GM21423 (cell line): ENCODE data around the gene SLC12A6.

Experiments
- ATAC-seq: cut with Tn5 transposase; IDR thresholded peaks from one replicate; pipeline ENCODE4 v1.9.1; 2021; ENCODE audit warnings: mild to moderate bottlenecking, moderate library complexity; ENCODE audit not compliant: unreplicated experiment

SLC12A6 gene

DNA sequence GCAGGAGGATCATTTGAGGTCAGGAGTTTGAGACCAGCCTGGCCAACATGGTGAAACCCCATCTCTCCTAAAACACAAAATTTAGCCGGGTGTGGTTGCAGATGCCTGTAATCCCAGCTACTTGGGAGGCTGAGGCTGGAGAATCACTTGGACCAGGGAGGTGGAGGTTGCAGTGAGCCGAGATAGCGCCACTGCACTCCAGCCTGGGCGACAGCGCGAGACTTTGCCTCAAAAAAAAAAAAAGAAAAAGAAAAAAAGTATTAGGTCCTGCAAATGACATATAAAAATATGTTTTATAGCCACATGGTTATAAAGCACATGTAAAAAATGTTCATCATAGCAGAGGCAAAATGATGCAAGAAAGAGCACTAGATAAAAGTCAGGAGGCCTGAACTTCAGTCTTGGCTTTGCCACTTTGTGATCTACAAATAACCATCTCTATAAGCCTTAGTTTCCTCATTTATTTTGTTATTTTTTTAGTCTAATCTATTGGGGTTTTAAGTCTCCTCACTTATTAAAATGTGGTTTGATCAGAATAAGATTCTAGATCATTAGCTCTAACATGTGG, 4.9 kb downstream of the SLC12A6 start:
- no peak for ATAC-seq

DNA sequence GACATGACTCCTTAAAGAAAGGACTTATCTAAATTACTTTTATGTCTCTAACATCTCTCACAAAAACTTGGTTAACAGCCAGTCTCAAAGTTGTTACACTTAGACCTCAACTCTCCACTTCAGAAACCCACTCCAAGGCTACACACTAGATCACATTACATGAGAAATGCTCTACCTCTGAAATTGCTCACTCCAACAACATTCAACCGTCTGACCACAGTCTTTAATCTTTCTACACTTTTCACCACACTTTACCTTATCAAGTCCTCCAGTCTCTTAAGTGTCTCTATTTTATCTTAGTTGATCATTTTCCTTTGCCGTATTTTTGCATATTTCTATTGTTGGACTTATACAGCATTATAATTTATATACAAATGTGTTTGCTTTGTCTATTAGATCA, 5.8 kb downstream of the SLC12A6 start:
- no peak for ATAC-seq

DNA sequence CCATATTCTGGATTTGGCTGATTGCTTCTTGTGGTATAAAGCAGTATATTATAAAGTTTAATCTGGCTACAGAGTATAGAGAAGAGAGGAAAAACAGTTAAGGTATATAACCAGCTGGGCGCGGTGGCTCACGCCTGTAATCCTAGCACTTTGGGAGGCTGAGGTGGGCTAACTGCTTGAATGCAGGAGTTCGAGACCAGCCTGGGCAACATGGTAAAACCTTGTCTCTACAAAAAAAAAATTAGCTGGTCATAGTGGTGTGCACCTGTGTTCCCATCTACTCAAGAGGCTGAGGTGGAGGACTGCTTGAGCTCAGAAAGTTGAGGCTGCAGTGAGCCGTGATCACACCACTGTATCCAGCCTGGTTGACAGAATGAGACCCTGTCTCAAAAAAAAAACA, 7.3 kb downstream of the SLC12A6 start:
- no peak for ATAC-seq

DNA sequence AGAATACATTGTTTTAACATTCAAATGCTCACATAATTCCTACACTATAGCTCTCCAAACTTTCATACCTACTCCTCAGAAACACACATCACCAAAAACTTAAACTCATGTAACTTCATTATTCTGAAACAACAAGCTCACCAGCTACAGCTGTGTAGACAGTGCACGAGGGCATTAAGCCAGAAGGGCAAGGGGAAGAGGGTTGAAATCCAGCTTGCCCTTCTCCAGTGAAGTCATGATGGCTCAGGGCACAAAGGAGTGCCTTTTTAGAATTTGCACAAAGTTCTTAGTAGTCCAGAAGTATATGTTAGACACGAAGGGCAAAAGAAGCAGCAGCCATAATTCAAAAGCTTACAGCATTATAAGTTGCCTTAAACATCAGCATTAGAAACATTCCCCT, 8.6 kb downstream of the SLC12A6 start:
- no peak for ATAC-seq

DNA sequence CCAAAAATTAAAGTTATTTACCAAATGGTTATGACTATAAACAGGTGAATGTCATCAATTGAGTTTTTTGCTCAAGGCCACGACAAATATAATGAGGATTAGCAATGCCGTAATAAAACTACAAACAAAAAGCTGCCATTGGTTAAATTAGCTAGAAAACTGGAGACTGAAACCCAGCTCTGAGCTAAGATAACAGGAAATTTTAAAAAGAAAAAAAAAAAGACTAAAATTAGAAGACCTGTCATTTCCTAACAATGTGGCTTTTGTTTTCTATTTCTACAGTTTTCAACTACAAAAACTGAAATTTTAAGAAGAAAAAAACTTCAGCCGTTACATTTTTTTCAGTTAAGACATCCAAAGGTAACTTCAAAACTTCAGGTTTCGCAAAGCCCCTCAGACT, 9.7 kb downstream of the SLC12A6 start:
- no peak for ATAC-seq

DNA sequence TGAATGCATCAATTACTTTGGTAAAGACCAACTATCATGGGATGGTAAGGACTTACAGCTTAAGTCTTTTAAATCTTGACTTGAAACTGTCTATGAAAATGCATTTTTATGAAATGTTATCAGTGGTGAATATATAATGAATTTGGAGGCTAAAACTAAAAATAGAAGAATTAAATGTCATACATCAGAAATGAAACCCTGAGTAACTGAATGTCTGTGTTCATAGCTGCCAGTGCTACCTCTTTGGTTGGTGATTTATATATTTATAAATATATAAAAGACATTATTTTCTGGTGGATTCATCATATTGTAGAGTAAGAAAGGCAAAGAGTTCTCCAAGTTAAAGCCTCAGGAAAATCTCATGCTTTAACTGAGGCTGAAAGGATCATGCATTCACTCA, 12.2 kb downstream of the SLC12A6 start:
- no peak for ATAC-seq

DNA sequence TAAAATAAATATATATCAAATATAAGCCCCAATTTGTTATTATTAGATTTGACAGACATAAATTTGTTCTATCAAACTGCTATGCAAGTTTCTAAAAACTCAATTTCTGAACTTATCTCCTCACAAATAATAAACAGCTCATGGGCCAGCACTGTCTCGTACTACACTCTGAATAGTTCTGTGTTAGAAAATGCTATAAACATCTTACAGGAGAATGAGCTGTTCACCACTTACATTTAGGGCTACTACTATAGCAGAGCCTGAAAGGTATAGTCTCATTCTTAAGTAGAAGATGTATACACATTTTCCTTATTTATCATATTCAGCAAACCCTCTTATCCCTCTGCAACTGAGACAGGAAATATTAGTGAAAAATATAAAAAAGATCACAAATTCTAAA, 12.6 kb downstream of the SLC12A6 start:
- no peak for ATAC-seq

DNA sequence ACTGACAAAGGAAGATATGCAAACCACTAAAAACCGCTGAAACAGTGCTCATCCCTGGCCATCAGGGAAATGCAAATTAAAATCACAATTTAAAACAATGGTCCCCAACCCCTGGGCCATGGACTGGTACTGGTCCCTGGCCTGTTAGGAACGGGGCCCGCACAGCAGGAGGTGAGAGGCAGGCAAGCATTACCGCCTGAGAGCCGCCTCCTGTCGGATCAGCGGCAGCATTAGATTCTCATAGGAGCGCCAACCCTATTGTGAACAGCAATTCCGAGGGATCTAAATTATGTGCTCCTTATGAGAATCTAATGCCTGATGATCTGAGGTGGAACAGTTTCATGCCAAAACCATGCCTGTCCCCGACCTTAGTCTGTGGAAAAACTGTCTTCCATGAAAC, 14.4 kb downstream of the SLC12A6 start:
- no peak for ATAC-seq

DNA sequence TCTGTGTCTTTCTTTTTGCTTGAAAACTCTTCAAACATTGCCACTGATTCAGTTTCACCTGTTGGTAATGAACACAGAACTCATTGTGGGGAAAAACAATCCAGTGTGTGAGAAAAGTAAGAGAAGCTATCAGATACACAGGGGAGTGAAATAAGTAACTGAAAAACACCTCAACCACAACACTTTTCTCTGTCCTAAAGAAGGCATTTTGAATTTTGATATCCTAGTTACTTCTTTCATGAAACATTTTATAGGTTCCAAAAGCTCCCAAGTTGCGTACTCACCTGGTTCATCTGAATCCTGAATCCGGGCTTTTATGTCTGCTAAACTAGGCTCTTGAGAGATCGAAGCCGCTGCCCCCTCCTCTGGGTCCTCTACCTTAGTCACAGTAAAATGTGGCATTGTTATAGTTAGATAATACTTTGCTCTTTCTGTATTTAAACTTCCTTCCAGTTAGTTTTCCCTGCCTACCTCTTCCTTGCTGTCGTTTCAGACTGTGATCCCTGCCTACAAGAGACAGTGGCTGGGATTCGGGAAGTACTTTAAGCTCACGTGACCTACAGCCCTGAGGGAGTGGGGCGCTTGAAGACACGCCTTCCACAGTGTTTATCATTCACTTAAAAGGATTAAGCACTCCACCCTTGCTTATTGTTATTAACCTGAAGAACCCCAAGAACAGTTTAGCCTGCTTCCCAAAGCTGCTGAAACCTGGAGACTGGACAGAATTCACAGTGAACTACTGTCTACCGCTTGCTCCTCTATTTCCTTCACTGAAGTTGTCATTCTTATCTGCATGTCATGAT, 19.1 kb downstream of the SLC12A6 start:
- peak; percentile 70 for ATAC-seq

DNA sequence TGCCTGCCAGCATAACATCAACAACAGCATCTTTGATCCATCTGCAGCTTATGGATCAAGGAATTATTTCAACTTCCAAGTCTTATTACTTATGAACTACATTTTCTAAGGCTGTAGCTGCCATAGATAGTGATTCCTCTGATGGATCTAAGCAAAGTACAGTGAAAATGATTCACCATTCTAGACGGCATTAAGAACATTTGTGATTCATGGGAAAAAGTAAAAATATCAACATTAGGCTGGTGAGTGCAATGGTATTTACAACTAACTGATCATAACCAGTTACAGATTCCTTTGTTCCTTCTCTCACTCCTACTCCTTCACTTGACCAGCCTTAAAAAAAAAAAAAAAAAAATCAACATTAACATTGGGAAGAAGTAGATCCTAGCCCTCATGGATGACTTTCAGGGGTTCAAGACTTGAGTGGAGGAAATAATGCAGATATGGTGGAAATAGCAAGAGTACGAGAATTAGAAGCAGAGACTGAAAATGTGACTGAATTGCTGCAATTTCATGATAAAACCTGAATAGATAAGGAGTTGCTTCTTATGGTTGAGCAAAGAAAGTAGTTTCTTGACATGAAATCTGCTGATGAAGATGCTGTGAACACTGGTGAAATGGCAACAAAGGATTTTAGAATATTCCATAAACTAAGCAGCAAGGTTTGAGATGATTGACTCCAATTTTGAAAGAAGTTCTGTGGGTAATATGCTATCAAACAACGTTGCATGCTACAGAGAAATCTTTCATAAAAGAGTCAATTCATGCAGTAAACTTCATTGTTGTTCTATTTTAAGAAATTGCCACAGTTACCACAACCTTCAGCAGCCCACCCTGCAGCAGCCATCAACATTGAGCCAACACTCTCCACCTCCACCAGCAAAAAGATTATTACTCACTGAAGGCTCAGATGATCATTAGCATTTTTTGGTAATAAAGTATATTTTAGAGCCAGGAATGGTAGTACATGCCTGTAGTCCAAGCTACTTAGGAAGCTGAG, 22.8 kb downstream of the SLC12A6 start:
- no peak for ATAC-seq

DNA sequence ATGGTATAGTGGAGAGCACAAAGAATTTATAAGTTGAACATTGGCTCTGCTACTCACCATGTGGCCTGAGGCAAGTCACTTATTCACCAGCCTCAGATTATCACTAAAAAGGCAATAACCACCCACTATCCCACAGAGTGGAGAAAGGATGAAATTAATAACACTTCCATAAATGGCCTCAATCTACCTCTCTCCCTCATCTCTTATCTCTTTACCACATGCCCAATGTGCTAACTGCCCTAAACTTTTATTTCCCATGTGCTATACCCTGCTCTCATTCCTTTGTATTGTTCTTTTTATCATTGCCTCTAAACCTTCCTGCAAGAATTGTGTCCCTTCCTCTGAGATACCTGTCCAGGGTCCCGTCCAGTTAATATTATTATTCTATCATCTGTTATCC, 26.0 kb downstream of the SLC12A6 start:
- ATAC-seq: no peak

DNA sequence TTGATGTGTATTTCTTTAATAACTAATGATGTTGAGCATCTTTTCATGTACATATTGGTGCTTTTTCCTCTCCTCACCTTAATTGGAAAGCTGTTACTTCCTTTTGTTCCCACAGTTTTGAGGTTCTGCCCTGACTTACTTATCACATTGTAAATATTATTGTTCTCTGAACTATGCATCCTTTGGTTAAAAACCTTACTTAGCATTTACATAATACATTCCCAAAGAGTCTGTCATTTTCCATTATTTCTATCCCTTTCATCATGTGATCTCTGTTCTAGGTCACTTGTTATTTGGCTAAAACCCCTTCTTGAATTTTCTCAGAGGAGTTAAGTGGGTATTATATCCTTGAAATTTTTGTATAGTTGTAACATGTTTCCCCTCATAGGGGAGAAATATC, 33.0 kb downstream of the SLC12A6 start:
- ATAC-seq: no peak

DNA sequence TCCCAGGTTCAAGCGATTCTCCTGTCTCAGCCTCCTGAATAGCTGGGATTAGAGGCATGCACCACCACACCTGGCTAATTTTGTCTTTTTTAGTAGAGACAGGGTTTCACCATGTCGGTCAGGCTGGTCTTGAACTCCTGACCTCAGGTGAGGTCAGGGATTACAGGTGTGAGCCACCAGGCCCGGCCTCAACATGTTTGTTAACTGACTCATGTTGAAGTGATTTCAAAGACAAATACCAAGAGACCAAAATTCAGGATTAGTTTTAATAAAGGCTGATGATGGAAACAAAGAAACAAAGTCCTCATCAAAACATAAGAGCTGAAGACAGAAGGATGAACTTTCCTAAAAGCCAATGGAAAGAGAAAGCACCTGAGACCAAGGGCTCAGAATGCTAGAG, 36.5 kb downstream of the SLC12A6 start:
- no peak for ATAC-seq

DNA sequence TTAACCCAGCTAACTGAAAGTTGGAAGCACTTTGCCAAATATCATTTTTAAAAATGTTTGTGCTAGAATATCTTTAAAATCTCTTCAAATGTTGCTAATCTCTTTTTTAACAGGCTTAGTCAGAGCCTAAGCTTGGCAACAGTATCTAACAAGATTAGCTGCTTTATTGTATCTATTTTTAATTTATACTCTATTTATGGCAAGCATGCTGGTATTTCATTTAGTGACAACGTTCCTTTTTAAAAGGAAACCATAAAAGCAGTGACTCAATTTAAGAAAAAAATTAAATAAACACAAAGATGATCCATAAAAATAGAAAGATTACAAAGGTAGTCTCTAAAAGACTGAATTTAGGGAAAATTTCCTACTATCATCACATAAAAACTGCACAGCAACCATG, 40.5 kb downstream of the SLC12A6 start:
- ATAC-seq: no peak

DNA sequence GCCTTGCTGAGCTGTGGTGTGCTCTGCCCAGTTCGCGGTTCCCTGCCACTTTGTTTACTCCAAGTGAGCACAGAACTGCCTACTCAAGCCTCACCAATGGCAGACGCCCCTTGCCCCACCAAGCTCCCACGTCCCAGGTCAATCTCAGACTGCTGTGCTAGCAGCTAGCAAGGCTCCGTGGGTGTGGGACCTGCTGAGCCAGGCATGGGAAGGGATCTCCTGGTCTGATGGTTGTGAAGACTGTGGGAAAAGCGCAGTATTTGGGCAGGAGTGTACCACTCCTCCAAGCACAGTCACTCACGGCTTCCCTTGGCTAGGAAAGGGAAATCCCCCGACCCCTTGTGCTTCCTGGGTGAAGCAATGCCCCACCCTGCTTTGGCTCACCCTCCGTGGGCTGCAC, 45.0 kb downstream of the SLC12A6 start:
- ATAC-seq: no peak

DNA sequence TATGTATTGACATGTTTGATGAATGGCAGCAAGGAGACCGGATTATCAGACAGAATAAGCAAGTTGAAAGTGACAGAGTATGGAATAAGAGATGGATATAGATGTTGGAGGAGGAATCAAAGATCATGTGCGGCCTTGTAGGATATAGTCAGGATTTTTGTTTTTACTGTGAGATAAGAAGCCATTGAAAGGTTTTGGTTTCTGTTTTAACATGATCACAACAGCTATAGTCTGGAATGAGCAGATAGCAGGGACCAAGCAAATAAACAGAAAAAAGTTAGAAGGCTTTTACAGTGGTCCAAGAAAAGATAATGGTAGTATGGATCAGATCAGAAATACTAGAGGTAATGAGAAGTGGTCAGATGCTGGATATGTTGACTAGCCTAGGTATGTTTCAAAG, 52.6 kb downstream of the SLC12A6 start:
- no peak for ATAC-seq

DNA sequence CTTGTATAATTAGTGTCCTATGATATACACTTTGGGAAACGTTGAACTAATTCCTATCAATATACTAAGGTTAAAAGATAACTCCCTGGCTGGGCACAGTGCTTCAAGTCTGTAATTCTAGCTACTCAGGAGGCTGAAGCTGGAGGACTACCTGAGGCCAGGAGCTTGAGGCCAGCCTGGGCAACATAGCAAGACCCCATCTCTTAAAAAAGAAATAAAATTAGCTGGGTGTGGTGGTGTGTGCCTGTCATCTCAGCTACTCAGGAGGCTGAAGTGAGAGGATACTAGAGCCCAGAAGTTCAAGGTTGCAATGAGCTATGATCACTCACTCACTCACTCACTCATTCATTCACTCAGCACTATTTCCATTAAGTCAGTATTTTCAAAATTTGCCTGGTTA, 55.2 kb downstream of the SLC12A6 start:
- no peak for ATAC-seq

DNA sequence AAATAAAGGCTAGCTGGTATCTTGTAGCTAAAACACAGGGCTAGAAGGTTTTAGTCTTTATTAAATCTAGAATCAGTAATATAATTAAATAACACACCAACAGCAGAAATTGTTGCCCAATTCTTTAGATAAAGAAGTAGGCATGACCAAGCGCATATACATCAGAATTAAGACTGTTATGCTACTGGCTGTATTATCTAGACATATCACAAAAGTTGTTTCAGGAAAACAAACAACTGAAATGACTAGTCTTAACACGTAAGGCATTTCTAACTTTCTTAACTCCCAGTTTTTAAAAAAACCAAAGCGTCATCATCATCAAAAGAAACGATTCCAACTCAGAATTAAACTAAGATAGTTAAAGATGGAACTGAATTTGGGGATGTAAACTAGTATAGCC, 57.4 kb downstream of the SLC12A6 start:
- ATAC-seq: no peak

DNA sequence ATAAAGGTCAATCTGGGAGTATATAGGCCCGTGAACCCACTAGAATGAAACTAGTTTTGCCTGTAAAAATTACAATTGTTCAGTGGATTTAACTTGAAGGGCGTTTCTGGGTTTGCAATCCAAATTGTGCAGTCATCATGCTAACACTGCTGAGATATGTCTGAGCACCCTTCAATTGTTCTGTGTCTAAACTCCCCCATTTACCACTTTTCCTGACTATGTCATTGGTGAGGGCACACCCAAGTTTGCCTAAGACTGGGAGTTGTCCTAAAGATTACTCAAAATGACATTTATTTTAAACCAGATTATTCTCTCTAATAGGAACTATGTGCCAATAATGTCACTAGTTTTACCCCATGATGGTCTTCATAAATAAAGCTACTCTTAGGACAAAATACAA, 58.2 kb downstream of the SLC12A6 start:
- ATAC-seq: no peak

DNA sequence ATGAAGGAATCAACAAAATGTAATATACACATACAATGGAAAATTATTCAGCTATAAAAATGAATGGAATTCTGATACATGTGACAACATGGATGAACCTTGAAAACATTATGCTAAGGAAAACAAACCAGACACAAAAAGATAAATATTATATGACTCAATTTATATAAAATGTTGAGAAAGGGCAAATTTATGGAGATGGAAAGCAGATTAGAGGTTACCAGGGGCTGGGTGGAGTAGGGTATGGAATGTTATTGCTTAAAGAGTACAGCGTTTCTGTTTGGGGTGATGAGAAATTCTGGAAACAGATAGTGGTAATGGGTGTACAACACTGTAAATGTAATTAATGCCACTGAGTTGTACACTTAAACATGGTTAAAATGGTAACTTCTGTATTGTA, 61.9 kb downstream of the SLC12A6 start:
- no peak for ATAC-seq

DNA sequence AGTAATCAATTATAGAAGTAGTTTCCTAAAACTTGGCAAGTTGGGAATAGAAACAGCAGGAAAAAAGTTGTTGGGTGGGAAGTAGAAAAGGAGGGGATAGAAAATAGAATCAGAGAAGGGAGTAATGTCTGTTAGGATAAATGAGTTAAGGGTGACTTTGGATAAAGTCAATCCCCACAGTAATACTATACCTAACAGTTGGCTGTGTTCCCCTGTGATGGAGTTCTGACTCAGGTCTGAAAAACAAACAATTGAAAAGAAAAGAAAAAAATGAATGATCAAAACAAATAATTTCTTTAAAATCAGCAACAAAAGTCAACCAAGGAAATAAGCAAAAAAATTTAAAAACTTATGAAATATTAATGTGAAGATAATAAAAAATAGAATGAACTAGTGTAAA, 62.4 kb downstream of the SLC12A6 start:
- ATAC-seq: no peak

DNA sequence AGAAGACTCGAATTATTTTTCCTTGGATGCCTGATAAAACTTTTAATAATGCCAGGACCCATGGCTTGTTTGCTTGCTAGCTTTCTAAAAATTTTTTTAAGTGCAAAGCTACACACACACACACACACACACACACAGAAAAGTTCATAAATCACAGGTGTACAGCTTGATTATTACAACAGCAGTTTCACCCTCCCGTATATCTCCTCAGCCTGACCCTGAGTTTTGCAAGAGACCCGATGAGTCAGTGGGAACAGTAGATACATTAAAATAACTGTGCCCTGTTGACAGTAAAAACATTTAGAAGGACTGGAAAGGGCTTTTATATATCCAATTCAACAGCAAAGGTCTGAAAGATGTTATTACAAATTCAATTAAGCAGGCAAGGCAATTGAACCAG, 66.1 kb downstream of the SLC12A6 start:
- no peak for ATAC-seq
